Gastrocnemius medialis (tissue), 4 donors: ENCODE measurements around the gene ZNF565.

ENCODE experiments used
- CTCF ChIP-seq, 5 experiments: fragments of 450-650 bp in 3 of 5; fragments of 200-600 bp in 2 of 5; sonication (generic) in 2 of 5; IDR thresholded peaks in 4 of 5; conservative IDR thresholded peaks in 1 of 5; 1 replicate in 4 of 5; 2 replicates in 1 of 5; pipeline ENCODE4 v1.5.1; 2016 to 2019; ENCODE audit warnings: antibody characterized with exemption in 5 of 5, mild to moderate bottlenecking in 3 of 5, moderate library complexity in 3 of 5
- POLR2A ChIP-seq, 2 donors: fragments of 450-650 bp; IDR thresholded peaks; one replicate each; pipeline ENCODE4 v1.6.1; 2017; ENCODE audit warnings: antibody characterized with exemption in 2 of 2, mild to moderate bottlenecking in 2 of 2, moderate library complexity in 2 of 2

GRCh38 chr19:36258028-36258875 is 43.8 kb upstream of the ZNF565 start:
- TF ChIP-seq POLR2A (IDR thresholded peaks at IDR 0.05) (no peak), CTCF (IDR thresholded peaks at IDR 0.05 in 4 of 5, conservative IDR thresholded peaks at IDR 0.05 in 1 of 5) (no peak)
